Measurements from ENCODE around the gene COPS8.

Gene COPS8

GRCh38 chr2:237101118-237101979 lies 15.7 kb downstream of the COPS8 start:
- H3K4me1 Mint-ChIP-seq (ENCODE audit: low read depth) = peaks cover 9% of the 10 kb centered on the region
- no peak for DNase-seq
- H3K27ac Mint-ChIP-seq = peak overlapping the region; percentile 1
- H3K9me3 Mint-ChIP-seq = no peaks in the 10 kb centered on the region
- H3K27me3 Mint-ChIP-seq = no peaks in the 10 kb centered on the region
- H3K36me3 Mint-ChIP-seq (ENCODE audit: low read depth) = peaks cover 84% of the 10 kb centered on the region
- H3K4me3 Mint-ChIP-seq = no peak overlapping the region

GRCh38 chr2:237102428-237102827 lies 16.7 kb downstream of the COPS8 start:
- Mint-ChIP-seq H3K4me1 (ENCODE audit: low read depth) (peaks cover 7% of the 10 kb centered on the region), H3K36me3 (ENCODE audit: low read depth) (peaks cover 80% of the 10 kb centered on the region), H3K4me3 (no peak overlapping the region), H3K27me3 (no peaks in the 10 kb centered on the region), H3K9me3 (no peaks in the 10 kb centered on the region), H3K27ac (no peak overlapping the region)
- DNase-seq = no peak

DNA sequence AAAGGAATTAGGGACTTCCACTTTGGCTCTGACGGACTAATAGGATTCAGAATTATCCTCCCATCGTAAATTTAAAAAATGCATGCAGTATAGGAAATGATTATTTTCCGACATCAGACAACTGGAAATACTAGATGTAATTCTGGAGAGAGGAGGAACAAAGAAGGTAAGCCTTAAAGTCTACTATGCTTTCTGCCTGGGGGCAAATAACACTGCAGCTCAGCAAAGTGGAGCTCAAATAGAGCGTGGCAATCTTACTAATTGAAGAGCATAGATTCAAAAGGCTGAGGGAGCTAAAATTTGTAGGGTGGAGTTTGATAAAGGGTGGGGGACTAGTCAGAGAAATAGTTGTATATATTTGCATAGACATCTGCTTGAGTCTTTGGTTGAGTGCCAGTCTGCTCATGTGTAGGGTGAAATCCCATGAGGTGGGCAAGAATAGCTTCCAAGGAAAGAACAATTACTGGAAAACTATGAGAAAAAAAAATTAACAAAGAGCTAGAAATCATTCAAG lies 23.8 kb downstream of the COPS8 start:
- Mint-ChIP-seq H3K27ac (no peak overlapping the region), H3K9me3 (peaks cover 20% of the 10 kb centered on the region), H3K4me1 (ENCODE audit: low read depth) (no peaks in the 10 kb centered on the region), H3K4me3 (no peak overlapping the region), H3K36me3 (ENCODE audit: low read depth) (peaks cover 31% of the 10 kb centered on the region), H3K27me3 (no peaks in the 10 kb centered on the region)
- no peak for DNase-seq

GRCh38 chr2:237113026-237113795 lies 27.5 kb downstream of the COPS8 start:
- H3K27me3 Mint-ChIP-seq = no peaks in the 10 kb centered on the region
- no peak overlapping the region for H3K27ac Mint-ChIP-seq
- no peak overlapping the region for H3K4me3 Mint-ChIP-seq
- peaks cover 6% of the 10 kb centered on the region for H3K36me3 Mint-ChIP-seq (ENCODE audit: low read depth)
- H3K4me1 Mint-ChIP-seq (ENCODE audit: low read depth) = no peaks in the 10 kb centered on the region
- DNase-seq = no peak
- peaks cover 15% of the 10 kb centered on the region for H3K9me3 Mint-ChIP-seq

DNA sequence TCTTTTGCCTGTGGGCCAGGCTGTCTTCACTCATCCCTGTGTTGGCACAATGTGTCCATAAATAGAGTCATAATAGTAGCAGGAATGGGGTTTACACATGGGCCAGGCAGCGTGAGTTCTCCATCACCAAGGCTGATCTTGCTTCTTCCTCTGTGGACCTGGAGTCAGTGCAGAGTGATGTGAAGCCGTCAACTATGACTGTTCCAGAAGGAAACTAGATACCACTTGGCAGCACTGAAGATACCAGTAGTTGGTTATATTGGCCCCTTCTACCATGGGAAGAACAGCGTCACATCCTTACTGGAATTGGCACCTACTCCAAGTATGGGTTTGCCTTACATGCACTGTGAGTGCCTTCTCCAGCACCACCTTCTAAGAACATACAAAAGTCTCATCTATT lies 30.2 kb downstream of the COPS8 start:
- no peak overlapping the region for H3K27ac Mint-ChIP-seq
- no peak overlapping the region for H3K4me3 Mint-ChIP-seq
- H3K4me1 Mint-ChIP-seq (ENCODE audit: low read depth) = no peaks in the 10 kb centered on the region
- no peaks in the 10 kb centered on the region for H3K36me3 Mint-ChIP-seq (ENCODE audit: low read depth)
- H3K27me3 Mint-ChIP-seq = no peaks in the 10 kb centered on the region
- no peaks in the 10 kb centered on the region for H3K9me3 Mint-ChIP-seq
- no peak for DNase-seq

GRCh38 chr2:237116431-237116830 lies 30.7 kb downstream of the COPS8 start:
- no peak overlapping the region for H3K4me3 Mint-ChIP-seq
- H3K36me3 Mint-ChIP-seq (ENCODE audit: low read depth) = no peaks in the 10 kb centered on the region
- no peak for DNase-seq
- no peak overlapping the region for H3K27ac Mint-ChIP-seq
- H3K4me1 Mint-ChIP-seq (ENCODE audit: low read depth) = no peaks in the 10 kb centered on the region
- H3K27me3 Mint-ChIP-seq = no peaks in the 10 kb centered on the region
- no peaks in the 10 kb centered on the region for H3K9me3 Mint-ChIP-seq

DNA sequence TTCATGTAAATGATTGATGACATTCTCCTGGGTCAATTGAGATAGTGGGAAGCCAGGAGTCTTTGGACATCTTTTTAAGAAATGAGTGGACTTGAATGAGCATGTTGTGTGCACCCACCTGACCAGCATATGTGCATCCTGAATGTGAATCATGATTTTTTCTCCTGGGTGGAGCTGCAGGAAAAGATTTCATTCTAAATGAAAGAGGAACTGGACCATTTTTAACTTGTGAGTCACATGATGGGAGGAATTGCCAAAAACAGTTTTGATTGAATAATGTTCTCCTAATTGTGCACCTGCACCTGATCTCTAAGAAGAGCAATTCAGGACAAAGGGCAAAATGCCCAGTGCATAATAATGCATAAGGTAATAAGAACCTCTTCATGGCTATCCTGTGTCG lies 32.3 kb downstream of the COPS8 start:
- Mint-ChIP-seq H3K4me3 (no peak overlapping the region), H3K4me1 (ENCODE audit: low read depth) (peaks cover 4% of the 10 kb centered on the region), H3K9me3 (no peaks in the 10 kb centered on the region), H3K27me3 (no peaks in the 10 kb centered on the region), H3K36me3 (ENCODE audit: low read depth) (no peaks in the 10 kb centered on the region), H3K27ac (no peak overlapping the region)
- DNase-seq = no peak

GRCh38 chr2:237118561-237119155 lies 33.0 kb downstream of the COPS8 start:
- peaks cover 4% of the 10 kb centered on the region for H3K4me1 Mint-ChIP-seq (ENCODE audit: low read depth)
- no peaks in the 10 kb centered on the region for H3K9me3 Mint-ChIP-seq
- no peaks in the 10 kb centered on the region for H3K27me3 Mint-ChIP-seq
- H3K36me3 Mint-ChIP-seq (ENCODE audit: low read depth) = no peaks in the 10 kb centered on the region
- no peak overlapping the region for H3K27ac Mint-ChIP-seq
- DNase-seq = no peak
- no peak overlapping the region for H3K4me3 Mint-ChIP-seq

DNA sequence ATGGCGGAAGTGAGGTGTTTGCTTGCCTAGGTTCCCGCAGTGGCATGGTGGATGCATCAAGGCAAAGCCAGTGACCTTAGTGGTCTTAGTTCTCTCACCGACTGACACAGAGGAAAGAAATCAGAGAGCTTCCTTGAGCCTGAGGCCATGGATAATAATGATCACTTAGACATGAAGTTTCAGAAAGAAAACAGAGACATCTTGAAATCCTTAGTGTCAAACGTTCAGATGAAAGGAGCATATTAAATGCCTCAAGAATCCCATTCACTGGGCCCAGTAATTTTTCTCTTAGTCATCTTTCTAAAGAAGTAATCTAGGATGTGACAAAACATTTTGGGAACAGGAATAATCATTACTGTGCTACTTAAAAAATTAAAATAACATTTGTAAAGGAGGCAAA lies 35.2 kb downstream of the COPS8 start:
- H3K4me1 Mint-ChIP-seq (ENCODE audit: low read depth) = peaks cover 4% of the 10 kb centered on the region
- no peaks in the 10 kb centered on the region for H3K9me3 Mint-ChIP-seq
- DNase-seq = no peak
- H3K4me3 Mint-ChIP-seq = no peak overlapping the region
- H3K36me3 Mint-ChIP-seq (ENCODE audit: low read depth) = no peaks in the 10 kb centered on the region
- no peaks in the 10 kb centered on the region for H3K27me3 Mint-ChIP-seq
- H3K27ac Mint-ChIP-seq = no peak overlapping the region

DNA sequence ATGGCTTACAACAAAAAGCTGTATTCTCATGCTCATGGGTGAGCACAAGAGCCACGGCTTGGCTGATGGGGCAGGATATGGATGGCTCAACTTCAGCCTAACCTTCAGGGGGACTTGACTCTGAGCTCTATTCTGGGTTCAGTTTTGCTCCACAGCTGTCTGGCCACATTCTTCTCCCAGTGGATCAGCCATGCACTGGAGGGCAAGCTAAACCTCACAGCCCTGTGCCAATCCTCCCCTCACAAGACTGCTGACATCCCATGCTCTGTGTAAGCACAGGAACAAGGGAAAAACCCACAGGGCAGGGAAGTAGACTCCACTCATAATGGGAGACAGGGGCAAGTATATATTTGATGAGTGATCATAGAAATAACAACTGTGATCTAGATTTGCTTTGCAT lies 35.6 kb downstream of the COPS8 start:
- Mint-ChIP-seq H3K4me3 (no peak overlapping the region), H3K4me1 (ENCODE audit: low read depth) (peaks cover 4% of the 10 kb centered on the region), H3K27me3 (no peaks in the 10 kb centered on the region), H3K27ac (no peak overlapping the region), H3K9me3 (no peaks in the 10 kb centered on the region), H3K36me3 (ENCODE audit: low read depth) (no peaks in the 10 kb centered on the region)
- DNase-seq = no peak

DNA sequence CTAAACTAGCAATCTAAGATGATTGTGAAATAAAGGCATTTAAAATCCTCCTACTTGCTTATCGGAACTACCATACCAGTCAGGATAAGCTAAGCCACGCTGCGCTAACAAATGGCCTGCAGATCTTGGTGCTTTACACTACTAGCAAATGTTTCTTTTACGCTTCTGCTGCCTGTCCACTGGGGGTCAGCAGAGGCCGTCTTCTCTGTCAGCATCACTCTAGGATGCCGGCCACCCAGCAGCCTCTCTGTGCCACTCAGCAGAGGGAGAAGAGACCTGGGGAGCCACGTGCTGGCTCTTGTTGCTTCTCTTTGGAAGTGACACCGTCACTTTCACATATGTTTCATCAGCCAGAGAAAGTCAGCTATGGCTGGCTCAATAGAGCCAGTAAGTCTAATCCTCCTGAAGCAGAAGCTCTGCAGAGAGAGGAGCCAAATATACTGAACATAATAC lies 36.6 kb downstream of the COPS8 start:
- peak; percentile 65 for DNase-seq
- H3K4me3 Mint-ChIP-seq = no peak overlapping the region
- H3K4me1 Mint-ChIP-seq (ENCODE audit: low read depth) = peaks cover 4% of the 10 kb centered on the region
- no peak overlapping the region for H3K27ac Mint-ChIP-seq
- no peaks in the 10 kb centered on the region for H3K9me3 Mint-ChIP-seq
- no peaks in the 10 kb centered on the region for H3K27me3 Mint-ChIP-seq
- no peaks in the 10 kb centered on the region for H3K36me3 Mint-ChIP-seq (ENCODE audit: low read depth)

- DNase-seq = no peak
- Mint-ChIP-seq H3K27ac (no peak overlapping the region), H3K4me1 (ENCODE audit: low read depth) (peaks cover 6% of the 10 kb centered on the region), H3K27me3 (no peaks in the 10 kb centered on the region), H3K9me3 (no peaks in the 10 kb centered on the region), H3K36me3 (ENCODE audit: low read depth) (no peaks in the 10 kb centered on the region), H3K4me3 (no peak overlapping the region)
These were observed 39.1 kb downstream of the COPS8 start for GRCh38 chr2:237124820-237125219.

- no peaks in the 10 kb centered on the region for H3K27me3 Mint-ChIP-seq
- DNase-seq = no peak
- H3K9me3 Mint-ChIP-seq = no peaks in the 10 kb centered on the region
- peaks cover 6% of the 10 kb centered on the region for H3K4me1 Mint-ChIP-seq (ENCODE audit: low read depth)
- H3K36me3 Mint-ChIP-seq (ENCODE audit: low read depth) = no peaks in the 10 kb centered on the region
- H3K4me3 Mint-ChIP-seq = no peak overlapping the region
- no peak overlapping the region for H3K27ac Mint-ChIP-seq
These were observed 40.3 kb downstream of the COPS8 start for GRCh38 chr2:237125967-237126366.

DNA sequence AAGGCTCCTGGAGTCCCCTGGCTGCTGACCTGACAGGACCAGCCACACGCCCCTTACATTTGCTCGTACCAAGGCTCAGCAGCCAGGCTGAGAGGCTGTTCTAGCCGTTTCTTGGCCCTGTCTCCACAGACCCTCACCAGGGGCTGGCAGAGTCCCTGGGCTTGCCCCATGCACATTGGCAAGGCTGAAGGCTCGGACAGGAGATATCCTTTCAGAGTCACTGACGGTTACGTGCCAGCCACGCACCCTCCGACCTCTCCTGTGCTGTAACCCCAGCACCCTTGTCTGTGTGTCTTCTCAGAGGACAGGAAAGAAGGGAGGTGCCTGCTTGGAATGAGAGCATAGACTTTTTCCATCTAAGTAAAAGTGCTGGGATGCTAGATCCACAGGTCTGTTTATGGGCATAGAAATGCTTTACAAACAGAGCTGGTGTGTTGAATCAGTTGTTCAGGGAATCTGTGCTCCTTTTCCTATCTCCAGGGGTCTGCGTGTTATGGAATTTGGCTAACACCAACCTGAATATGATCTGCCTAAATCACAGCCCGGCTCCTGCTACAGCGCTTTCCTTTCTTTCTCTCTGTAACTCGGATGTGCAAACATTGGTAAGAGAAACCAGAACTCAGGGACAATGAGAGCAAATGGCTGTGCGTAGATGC lies 41.0 kb downstream of the COPS8 start:
- no peak overlapping the region for H3K27ac Mint-ChIP-seq
- H3K36me3 Mint-ChIP-seq (ENCODE audit: low read depth) = no peaks in the 10 kb centered on the region
- H3K27me3 Mint-ChIP-seq = no peaks in the 10 kb centered on the region
- DNase-seq = no peak
- H3K4me3 Mint-ChIP-seq = no peak overlapping the region
- peaks cover 6% of the 10 kb centered on the region for H3K4me1 Mint-ChIP-seq (ENCODE audit: low read depth)
- H3K9me3 Mint-ChIP-seq = no peaks in the 10 kb centered on the region

Data from activated T-cell treated with anti-CD3 and anti-CD28 coated beads, Interleukin-2, amount 50 U/mL, for 24 hours (primary cell).